Measurements from ENCODE around the gene BABAM2.
"Not testable (repeated sequence)": the region's sequence is repeated elsewhere in the genome, so short reads cannot be mapped to it uniquely, and the experiment has no call there.

Gene BABAM2

GRCh38 chr2:28085201-28085600 is 194.7 kb downstream of the BABAM2 start:
- DNase-seq: no peak

- no peak for DNase-seq
Measured at GRCh38 chr2:28086611-28087010, 196.1 kb downstream of the BABAM2 start.

GRCh38 chr2:28088970-28089369 is 198.4 kb downstream of the BABAM2 start:
- DNase-seq: no peak

- no peak for DNase-seq
Measured at GRCh38 chr2:28089486-28089885, 199.0 kb downstream of the BABAM2 start.

GRCh38 chr2:28093308-28093707 is 202.8 kb downstream of the BABAM2 start:
- DNase-seq: no peak

- DNase-seq: no peak
Measured at GRCh38 chr2:28093768-28094167, 203.2 kb downstream of the BABAM2 start.

GRCh38 chr2:28094739-28095138 is 204.2 kb downstream of the BABAM2 start:
- DNase-seq: no peak

- DNase-seq: no peak
Measured at GRCh38 chr2:28095622-28096021, 205.1 kb downstream of the BABAM2 start.

- no peak for DNase-seq
Measured at GRCh38 chr2:28096421-28096820, 205.9 kb downstream of the BABAM2 start.

GRCh38 chr2:28098501-28099225 is 208.1 kb downstream of the BABAM2 start:
- DNase-seq: no peak

GRCh38 chr2:28101123-28101522 is 210.6 kb downstream of the BABAM2 start:
- no peak for DNase-seq

GRCh38 chr2:28101892-28102291 is 211.4 kb downstream of the BABAM2 start:
- no peak for DNase-seq

- DNase-seq: no peak
Measured at GRCh38 chr2:28102455-28102874, 211.9 kb downstream of the BABAM2 start.

- no peak for DNase-seq
Measured at GRCh38 chr2:28103611-28104010, 213.1 kb downstream of the BABAM2 start.

GRCh38 chr2:28108143-28108542 is 217.6 kb downstream of the BABAM2 start:
- no peak for DNase-seq

- not testable (repeated sequence) for DNase-seq
Measured at GRCh38 chr2:28113771-28114170, 223.2 kb downstream of the BABAM2 start.

GRCh38 chr2:28117104-28117596 is 226.6 kb downstream of the BABAM2 start:
- no peak for DNase-seq

- DNase-seq: no peak
Measured at GRCh38 chr2:28119631-28120030, 229.1 kb downstream of the BABAM2 start.

GRCh38 chr2:28128281-28128950 is 237.9 kb downstream of the BABAM2 start:
- DNase-seq: no peak

GRCh38 chr2:28129955-28130695 is 239.6 kb downstream of the BABAM2 start:
- DNase-seq: no peak

GRCh38 chr2:28133778-28134177 is 243.2 kb downstream of the BABAM2 start:
- DNase-seq: no peak

- no peak for DNase-seq
Measured at GRCh38 chr2:28134262-28134812, 243.8 kb downstream of the BABAM2 start.

- DNase-seq: no peak
Measured at GRCh38 chr2:28134857-28135256, 244.3 kb downstream of the BABAM2 start.
